Limb (tissue), 2 donors: Measurements from ENCODE around the gene AP3S2.
"Not testable (repeated sequence)": the region's sequence is repeated elsewhere in the genome, so short reads cannot be mapped to it uniquely, and the experiment has no call there.

ENCODE experiments used
- DNase-seq, 2 donors: peaks; one replicate each; pipeline ENCODE4 v3.0.0-alpha.2; 2016; ENCODE audit errors: extremely low spot score in 2 of 2

The AP3S2 gene

GRCh38 chr15:89864958-89865739 is 28.6 kb downstream of the AP3S2 start:
- no peak for DNase-seq

DNA sequence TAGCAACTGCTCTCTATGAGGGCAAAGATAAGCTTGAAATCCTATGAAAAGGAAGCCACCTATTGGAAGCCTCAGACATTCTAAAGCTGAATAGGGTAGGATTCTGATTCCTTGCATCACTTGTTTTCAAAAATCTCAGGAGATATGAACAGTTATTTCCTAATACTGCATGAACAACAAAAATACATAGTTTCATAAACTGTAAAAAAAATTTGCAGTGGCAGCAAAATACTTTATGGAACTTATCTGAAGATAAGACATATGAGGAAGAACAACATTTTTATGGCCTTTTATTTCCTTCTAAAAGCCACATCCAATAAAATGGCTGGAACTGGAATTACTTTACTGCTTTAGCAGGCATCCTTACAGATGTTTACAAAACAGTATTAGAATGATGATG is 29.9 kb downstream of the AP3S2 start:
- no peak for DNase-seq

DNA sequence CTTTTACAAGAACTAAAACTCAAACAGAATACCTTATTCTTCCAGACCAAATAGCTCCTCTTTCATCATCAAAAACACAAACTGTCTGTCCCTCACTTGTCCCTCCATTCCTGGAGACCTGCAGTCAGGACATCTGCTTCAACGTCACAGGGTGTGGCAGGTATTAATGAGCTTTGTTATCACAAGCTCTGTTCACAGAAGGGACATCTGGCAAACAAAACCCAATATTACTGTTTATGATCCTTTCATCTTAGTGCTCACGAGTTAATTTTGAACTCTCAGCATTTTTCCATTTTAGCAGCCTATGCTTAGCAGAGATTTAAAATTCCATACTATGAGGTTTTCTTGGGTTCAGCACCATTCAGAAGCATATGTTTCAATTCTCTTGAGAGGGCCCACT is 32.9 kb downstream of the AP3S2 start:
- no peak for DNase-seq

GRCh38 chr15:89860431-89860830 is 33.4 kb downstream of the AP3S2 start:
- no peak for DNase-seq

DNA sequence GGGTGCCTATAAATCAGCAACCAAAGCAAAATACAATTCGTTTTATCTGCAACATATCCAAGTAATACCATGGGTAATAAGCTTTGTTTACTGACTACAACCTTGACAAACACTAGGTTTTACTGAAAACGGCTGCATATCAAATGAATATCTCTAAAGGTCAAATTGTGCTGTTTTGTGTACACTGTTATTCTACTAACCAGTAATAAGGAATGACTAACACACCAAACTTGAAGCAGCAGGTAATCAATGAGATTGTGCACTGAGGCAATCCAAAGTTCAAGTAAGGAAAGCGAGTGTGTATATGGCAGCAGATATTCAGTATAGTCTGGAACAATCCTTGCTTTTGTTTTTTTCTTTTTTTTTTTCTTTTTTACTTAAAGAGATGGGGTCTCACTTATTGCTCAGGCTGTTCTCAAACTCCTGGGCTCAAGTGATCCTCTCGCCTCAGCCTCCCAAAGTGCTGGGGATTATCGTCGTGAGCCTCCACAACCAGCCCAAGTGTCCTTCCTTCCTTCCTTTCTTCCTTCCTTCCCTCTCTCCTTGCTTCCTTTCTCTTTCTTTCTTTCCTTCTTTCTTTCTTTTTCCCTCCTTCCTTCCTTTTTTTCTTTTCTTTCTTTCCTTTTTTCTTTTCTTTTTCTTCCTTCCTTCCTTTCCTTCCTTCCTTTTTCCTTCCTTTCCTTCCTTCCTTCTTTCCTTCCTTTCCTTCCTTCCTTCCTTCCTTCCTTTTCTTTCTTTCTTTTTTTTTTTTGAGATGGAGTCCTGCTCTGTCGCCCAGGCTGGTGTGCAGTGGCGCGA is 34.9 kb downstream of the AP3S2 start:
- DNase-seq: no peak

DNA sequence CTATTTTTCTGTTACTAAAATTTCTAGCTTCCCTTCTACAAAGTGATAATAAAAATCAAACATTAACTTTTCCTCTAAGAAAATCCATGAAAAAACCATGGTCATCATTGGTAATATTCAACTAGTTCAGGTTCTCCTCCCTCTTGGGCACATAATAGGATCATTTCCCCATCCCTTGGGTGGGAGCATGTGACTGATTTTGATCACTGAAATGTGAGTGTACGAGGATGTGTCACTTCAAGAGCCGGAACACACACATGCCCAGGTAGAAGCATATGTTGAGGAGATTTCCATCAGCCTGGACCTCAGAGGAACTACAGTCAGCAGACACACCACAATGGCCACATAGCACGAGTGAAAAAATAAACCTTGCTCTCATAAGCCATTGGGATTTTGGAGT is 36.1 kb downstream of the AP3S2 start:
- DNase-seq: no peak

DNA sequence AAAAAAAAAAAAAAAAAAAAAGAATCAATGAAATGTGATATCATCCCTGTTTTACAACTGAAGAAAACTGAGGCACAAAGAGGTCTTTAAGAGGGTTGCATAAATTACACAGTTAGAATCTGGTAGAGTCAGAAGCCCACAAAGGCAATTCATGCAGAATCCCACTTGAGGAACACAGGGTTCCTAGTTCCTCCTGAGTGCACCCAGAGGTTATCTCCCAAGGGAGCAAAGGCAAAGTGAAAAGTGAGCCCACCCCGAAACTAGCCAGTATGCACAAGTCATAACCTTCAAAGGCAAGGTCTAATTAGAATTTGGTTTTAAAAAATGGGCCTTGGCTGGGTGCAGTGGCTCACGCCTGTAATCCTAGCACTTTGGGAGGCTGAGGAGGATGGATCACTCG is 37.8 kb downstream of the AP3S2 start:
- DNase-seq: no peak

GRCh38 chr15:89854863-89855262 is 38.9 kb downstream of the AP3S2 start:
- DNase-seq: not testable (repeated sequence)

DNA sequence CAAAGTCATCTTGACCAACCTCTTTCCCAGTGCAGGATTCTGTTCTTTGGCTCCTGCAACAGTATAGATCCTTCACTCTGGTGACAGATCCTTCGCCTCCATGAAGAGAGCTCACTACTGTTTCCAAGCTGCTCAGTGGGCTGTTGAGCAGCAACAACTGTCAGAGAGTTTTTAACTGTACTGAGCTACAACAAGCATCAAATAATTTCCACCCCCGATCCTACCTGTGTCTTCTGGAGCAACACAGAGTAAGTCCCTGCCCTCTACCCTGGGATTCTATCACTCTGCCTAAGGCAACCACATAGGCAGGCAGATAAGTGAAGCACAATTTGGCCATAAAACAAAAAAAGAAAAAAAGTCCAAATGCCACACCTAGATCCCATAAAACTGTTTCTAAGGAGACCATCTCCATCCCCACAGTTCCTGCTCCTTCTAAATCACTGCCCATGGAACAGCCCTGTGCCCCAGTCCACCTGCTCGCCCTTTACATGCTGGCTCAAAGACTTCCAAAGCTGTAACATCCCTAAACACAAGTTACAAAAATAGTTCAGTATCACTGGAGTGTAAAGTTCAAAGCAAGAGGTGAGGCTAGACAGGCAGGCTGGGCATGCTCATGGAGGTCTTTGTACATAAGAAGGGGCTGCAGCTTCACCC is 41.3 kb downstream of the AP3S2 start:
- DNase-seq: no peak

- no peak for DNase-seq
Observed at GRCh38 chr15:89851673-89852341, 42.0 kb downstream of the AP3S2 start.

- DNase-seq: no peak
Observed at GRCh38 chr15:89848970-89849292, 44.9 kb downstream of the AP3S2 start.

DNA sequence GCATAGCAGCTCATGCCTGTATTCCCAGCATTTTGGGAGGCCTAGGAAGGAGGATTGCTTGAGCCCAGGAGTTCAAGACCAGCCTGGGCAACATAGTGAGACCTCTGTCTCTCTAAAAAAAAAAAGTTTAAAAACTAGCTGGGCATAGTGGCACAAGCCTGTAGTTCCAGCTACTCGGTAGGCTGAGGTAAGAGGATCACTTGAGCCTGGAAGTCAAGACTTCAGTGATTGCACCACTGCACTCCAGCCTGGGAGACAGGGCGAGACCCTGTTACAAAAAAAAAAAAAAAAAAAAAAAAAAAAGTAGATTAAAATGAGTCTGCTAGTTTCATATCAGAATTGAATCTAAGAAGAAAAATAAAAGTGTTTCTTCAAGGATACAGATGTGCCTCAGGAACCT is 46.7 kb downstream of the AP3S2 start:
- DNase-seq: no peak

- DNase-seq: no peak
Observed at GRCh38 chr15:89845305-89845893, 48.4 kb downstream of the AP3S2 start.

- no peak for DNase-seq
Observed at GRCh38 chr15:89841962-89842361, 51.8 kb downstream of the AP3S2 start.

DNA sequence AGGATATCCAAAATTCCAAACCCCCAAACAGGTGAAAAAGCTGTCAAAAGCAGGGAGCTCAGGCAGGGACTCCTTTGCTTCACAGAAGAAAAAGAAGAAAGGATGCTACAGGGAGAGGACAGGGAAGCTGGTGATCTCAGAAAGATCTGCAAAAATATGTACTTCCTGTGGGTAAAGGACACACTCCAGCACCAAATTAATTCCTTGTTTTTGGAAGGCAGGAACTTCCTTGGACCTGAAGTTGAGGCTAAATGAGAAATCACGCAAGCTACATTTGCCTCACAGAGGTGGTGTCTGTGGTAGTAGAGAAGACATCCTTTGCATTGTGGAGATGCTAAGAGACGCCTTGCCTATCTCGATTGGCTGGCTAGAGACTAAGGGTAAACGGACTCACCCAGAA is 52.5 kb downstream of the AP3S2 start:
- DNase-seq: no peak

DNA sequence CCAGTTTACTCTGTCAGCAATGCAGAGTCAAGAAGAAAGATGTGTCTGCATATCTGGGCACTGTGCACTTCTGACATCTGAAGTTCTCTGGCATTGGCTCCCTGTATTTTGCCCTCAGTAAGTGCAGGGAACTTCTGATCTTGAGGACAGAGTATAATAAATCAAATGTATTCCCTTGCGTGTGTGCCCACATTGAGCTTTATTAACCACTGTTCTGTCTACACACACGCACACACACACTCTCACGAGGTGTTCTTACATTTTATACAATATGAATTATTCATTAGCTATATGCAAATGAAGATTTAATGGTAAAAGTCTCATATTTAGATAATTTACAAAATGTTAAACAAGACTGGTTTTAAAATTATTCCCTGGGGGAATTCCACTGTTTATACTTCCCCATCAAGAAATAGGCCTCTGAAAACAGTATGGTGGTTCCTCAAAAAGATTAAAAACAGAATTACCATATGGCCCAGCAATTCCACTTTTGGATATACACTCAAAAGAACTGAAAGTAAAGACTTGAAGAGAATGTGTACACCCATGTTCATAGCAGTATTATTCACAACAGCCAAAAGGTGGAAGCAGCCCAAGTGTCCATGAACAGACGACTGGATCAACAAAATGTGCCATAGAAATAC is 54.5 kb downstream of the AP3S2 start:
- no peak for DNase-seq

DNA sequence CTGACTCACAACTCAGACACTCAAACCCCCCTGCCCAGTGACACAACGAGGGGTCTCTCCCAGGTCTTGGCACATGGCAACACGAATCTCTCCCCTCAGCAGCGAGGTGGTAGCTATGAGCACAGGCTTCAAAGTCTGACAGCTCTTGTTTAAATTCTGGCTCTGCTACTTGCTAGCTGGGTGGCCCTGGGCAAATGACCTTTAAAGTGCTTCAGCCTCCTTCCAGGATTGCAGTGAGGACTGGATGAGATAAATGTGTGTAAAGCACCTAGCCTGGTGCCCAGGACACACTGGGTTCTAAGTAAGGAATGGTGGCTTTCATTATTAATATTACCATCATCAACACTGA is 56.0 kb downstream of the AP3S2 start:
- DNase-seq: no peak

GRCh38 chr15:89837134-89837829 is 56.5 kb downstream of the AP3S2 start:
- DNase-seq: no peak

- peak in 1 of 2 donors; percentile 18 for DNase-seq
Observed at GRCh38 chr15:89836267-89837133, 57.3 kb downstream of the AP3S2 start.

- DNase-seq: no peak
Observed at GRCh38 chr15:89835176-89835564, 58.6 kb downstream of the AP3S2 start.
